ENCODE measurements around the gene MEA1.
"Not testable (repeated sequence)": the region's sequence is repeated elsewhere in the genome, so short reads cannot be mapped to it uniquely, and the experiment has no call there.

The MEA1 gene

DNA sequence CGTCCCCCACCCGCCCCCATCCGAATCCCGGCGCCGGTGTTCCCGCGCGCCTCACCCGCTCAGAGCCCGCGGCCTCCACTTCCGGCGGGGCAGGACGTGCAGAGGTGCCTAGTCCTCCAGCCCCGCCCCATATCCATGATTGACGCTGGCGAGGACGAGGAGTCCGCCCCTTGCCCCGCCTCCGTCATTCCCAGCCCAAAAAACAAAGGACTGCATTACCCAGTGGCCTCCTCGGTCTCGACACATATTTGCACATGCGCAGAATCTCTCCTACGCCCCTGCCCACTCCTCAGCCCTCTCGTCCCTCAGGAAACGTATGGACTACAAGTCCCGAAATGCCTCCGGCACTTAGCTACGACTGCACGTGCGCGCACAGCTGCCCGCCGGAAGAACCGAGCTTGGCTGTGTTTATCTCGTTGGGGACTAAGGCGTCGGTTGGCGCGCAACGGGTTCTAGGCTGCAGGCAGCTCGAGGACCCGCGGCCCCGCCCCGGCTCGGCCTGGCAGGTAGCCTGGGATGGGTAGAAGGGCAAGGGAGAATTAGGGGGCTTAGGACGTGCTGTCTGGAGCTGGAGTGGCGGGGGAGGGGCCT, at the start of gene MEA1, which contains the start of gene KLHDC3:
Gene MEA1, minus strand, starts transcription at position 104 of the 591 bp plus-strand sequence. CDS start 133 bp downstream, outside the sequence.
Gene KLHDC3, plus strand, starts transcription at position 407 of the 591 bp plus-strand sequence. CDS start 2,944 bp downstream, outside the sequence.
- peak; percentile 99 for DNase-seq

GRCh38 chr6:43062818-43063217, 49.1 kb upstream of the MEA1 start:
- DNase-seq: no peak

DNA sequence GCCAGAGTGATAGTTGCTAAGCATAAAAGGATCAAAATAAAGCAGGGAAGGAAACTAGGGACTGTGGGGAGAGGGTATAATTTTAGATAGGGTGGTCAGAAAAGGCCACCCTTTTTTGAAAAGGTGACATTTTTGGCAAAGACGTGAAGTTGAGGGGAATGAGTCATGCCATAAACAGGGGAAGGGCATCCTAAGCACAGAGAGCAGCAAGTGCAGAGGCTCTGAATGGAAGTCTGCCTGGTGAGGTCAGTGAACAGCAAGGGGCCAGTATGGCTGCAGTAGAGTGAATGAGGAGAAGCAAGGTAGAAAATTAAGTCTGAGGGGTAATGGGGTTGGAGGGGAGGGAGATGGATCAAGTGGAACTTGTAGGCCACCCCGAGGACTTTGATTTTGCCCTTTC, 48.1 kb upstream of the MEA1 start:
- no peak for DNase-seq

DNA sequence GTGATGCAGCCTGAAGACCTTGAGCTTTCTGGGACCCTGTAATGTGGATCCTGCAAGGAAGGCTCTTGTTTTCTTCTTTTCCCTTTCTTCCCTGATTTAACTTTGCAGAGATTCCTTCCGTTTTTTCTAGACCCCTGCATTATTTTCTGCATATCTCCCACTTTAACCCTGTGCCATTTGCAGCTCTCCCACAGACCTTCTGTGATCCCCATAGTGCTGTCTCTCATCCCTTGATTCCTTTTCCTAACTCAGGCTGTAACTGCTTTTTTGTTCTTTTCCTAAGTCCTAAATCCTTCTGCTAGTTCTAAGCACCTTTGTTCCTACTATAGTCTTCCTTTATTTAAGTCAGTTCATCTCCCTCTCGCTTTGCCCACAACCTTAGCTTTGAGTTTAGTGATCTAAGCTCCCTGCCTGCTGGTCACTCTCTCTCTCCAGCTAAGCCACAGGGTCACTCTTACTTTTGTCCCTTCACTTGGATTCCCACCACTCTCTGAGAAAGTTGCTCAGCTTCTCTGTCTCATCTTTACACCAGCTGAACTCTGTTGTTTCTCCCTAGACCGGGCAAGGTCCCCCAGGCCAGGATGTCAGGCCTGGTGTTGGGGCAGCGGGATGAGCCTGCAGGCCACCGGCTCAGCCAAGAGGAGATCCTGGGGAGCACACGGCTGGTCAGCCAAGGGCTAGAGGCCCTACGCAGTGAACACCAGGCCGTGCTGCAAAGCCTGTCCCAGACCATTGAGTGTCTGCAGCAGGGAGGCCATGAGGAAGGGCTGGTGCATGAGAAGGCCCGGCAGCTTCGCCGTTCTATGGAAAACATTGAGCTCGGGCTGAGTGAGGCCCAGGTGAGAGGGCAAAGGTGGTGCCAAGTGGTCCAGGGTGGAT, 47.2 kb upstream of the MEA1 start:
- no peak for DNase-seq

DNA sequence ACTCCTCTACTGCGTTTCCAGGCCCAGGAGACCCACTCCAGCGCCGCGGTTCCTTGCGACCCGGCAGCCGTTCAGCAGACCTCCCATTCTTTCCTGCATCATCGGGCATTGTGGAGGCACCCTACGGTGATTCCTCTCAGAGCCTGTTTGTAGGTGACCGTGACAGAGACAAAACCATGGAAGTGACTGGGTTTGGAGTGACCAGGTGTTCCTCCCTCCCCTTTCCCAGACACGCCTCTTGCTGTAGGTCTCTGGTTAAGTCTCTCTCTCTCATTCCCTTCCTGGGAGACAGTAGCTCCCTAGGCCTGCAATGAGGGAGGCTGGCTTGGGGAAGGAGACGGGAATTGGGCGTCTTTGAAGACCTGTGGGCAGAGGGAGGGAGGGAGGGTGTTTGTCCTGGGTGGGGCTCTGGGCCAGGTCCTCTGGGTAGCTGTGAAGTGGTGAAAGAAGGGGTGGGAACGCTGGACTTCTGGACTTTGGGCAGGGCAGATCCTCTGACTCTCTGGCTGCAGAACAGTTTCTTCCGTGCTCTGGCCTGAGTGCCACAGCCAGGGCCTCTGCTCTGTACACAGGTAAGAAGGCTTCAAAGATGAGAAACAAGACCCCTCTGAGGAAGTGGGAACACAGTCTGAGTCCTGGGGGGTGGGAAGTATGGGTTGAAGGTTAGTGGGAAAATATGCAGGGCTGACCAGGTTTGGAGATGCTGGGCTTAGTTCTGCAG, 46.4 kb upstream of the MEA1 start:
- no peak for DNase-seq

- DNase-seq: peak; percentile 98
Observed at GRCh38 chr6:43059168-43060033, 45.7 kb upstream of the MEA1 start, which contains the start of the genes KLC4 and MRPL2. Gene KLC4, plus strand, starts transcription at chr6:43059631. Its CDS starts 1,705 bp downstream, at chr6:43061336. Gene MRPL2, minus strand, starts transcription at chr6:43059434. Its CDS starts 53 bp downstream, at chr6:43059381.

- DNase-seq: no peak
Observed at GRCh38 chr6:43058531-43058930, 44.8 kb upstream of the MEA1 start.

GRCh38 chr6:43055966-43056365, 42.2 kb upstream of the MEA1 start:
- no peak for DNase-seq

GRCh38 chr6:43054206-43054943, 40.6 kb upstream of the MEA1 start:
- DNase-seq: no peak

DNA sequence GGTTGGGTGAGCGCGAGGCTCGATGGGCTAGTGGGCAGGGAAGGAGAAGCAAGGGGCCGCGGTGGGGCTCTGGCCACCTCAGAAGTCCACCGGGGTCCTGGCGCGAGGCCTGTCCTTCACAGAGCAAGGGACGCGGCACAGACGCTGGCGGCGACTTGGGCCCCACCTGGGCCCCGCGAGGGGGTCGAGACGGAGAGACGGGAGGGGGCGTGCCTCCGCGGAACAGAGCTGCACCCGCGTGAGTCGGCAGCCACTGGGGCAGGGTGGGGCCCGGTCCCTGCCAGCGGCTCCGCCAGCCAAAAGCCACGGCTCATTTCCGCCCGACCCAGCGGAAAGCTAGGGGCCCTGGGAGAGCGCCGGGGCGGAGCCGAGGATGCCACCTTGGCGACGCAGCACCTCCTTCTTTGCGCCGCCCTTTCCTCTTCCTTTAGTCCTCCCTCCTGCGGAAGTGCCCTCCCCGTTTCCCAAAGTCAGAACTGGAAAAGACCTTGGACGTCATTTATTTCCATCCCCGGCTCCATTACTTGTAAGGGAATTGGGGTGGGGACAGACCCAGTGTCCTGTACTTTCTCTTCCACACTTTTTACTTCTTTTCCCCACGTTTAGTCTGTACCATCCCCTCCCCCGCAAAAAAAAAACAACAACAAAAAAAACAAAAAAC, 39.9 kb upstream of the MEA1 start, which contains the start of gene CUL7:
Gene CUL7, minus strand, starts transcription at position 307 of the 661 bp plus-strand sequence. CDS start 1,063 bp downstream, outside the sequence.
- peak; percentile 92 for DNase-seq

- DNase-seq: peak; percentile 22
Observed at GRCh38 chr6:43052842-43053544, 39.2 kb upstream of the MEA1 start.

DNA sequence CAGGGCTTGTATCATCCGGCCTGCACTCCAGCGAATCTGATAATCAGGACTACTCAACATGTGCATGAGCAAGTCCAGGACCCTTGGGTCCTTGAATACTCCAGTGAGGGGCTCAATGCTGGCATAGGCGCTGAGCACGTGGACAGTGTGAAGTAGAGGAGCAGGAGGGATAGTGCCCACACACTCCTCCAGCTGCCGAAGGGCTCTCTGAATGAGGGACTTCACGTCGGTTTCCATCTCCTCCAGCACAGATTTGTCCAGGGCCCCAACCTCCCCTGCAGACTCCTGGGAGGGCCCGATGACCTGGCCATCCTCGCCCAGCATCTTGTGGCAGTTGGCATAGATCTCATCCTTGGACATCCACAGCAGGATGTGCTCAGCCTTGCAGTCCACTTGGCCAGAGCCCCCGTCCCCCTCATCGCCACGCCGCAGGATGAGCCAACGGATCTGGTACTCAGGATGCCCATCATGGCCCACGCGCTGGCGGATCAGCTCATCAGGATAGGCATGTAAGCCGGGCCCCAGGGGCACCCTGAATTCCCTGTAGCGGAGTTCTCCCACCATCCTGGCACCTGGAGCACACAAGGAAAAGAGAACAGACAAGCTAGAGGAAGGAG, 38.6 kb upstream of the MEA1 start:
- DNase-seq: no peak

- DNase-seq: no peak
Observed at GRCh38 chr6:43050981-43051380, 37.2 kb upstream of the MEA1 start.

- no peak for DNase-seq
Observed at GRCh38 chr6:43047998-43048397, 34.3 kb upstream of the MEA1 start.

DNA sequence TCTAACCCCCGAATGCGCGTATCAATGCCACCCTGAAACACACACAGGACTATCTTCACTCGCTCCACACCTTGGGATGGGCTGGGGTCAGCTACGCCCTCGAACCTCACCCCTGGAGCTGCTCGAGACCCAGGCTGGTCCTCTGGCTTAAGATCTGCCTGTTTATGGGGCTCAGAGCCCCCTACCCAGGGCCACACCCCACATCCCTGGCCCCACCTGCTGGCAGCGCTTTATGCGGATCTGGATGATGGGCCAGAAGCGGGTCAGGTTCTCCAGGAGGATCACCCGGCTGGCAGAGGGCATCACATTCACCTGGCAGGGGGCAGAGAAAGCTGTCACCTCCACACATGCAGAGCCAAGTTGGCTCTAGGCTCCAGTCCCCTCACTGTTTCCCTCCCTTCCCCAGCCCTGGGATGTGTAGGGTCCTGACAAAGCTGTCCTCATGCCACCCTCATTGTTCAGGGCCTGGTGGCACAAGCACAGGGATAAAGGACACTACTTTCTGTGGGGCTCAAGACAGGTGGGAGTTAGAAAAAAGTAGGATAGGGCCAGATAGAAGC, 31.7 kb upstream of the MEA1 start:
- no peak for DNase-seq

- DNase-seq: no peak
Observed at GRCh38 chr6:43043310-43043709, 29.6 kb upstream of the MEA1 start.

DNA sequence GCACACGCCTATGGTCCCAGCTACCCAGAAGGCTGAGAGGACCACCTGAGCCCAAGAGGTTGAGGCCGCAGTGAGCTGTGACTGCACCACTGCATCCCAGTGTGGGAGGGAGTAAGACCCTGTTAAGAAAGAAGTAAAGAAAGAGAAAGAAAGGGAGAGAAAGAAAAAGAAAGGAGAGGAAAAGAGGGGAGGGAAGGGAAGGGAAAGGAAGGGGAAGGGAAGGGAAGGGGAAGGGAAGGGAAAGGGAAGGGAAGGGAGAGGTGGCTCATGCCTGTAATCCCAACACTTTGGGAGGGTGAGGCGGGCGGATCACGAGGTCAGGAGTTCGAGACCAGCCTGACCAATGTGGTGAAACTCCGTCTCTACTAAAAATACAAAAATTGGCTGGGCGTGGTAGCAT, 27.7 kb upstream of the MEA1 start:
- not testable (repeated sequence) for DNase-seq

- DNase-seq: no peak
Observed at GRCh38 chr6:43040542-43041257, 27.0 kb upstream of the MEA1 start.

DNA sequence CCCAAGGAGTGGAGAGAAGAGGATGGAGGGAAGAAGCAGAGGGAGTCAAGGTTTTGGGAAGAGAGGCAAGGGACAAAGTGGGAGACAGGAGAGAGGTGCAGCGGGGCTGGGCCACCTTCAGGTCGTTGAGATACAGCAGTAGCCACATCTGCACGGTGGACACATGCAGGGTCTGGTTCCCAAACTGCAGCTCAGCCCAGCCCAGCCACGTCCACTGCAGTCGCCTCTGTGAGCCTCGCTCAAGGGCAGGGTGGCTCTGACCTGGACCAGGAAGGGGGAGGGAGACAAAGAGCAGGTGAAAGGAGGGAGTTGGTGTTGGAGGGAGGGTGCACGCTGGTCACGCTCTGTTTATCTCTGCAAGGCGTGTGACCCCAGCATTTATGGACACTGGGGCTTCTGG, 25.0 kb upstream of the MEA1 start:
- no peak for DNase-seq
